H1 (cell line): ENCODE results near the gene SMARCA5. TPM values are rescaled to one million over a fixed set of nuclear protein-coding genes. Genes with fewer than 3 reads are reported as not detected.

Experiments used
- POU5F1 ChIP-seq: IDR thresholded peaks from 2 replicates; pipeline ENCODE4 v1.6.1; 2011; ENCODE audit warnings: low read depth, mild to moderate bottlenecking, low read length, moderate library complexity
- polyA plus RNA-seq, 7 experiments: library from polyadenylated mRNA; depleted of rRNA in 3 of 7; stranded (reverse) in 5 of 7; unstranded in 2 of 7; fragments of >200 nt in 5 of 7; fragments of 200-250 nt in 2 of 7; gene quantifications; 1 replicate in 5 of 7; 2 replicates in 1 of 7; 4 replicates in 1 of 7; pipeline versions ENCODE4 v1.2.1 to v1.2.3, GENCODE V29; 2011 to 2013; ENCODE audit warnings: missing spikeins in 2 of 7, mixed read lengths in 2 of 7
- total RNA-seq: library from RNA; stranded (reverse); fragmentation: NEBNext Ultra II Directional; extraction: Animal tissue kit (Norgen Biotek cat#: 25700); gene quantifications from 2 replicates; pipeline ENCODE4 v1.2.1, GENCODE V29; 2021

SMARCA5 gene
- total and polyA plus RNA-seq, 2 of the 8 experiments (the other 6 are each of a cell fraction or from before 2014, with no cell fraction given) = 13.9 to 112 TPM

GRCh38 chr4:143489106-143489505 is 24.4 kb upstream of the SMARCA5 start (continued):
- TF ChIP-seq POU5F1 = no peak
